GM18909 (cell line): Measurements from ENCODE around the gene ALX4.

Source experiments
- ATAC-seq: cut with Tn5 transposase; IDR thresholded peaks from one replicate; pipeline ENCODE4 v1.9.1; 2021; ENCODE audit warnings: mild to moderate bottlenecking; ENCODE audit not compliant: unreplicated experiment, poor library complexity

Gene ALX4

GRCh38 chr11:44270403-44271273, 39.3 kb downstream of the ALX4 start:
- ATAC-seq, result no peak

- no peak for ATAC-seq
These were observed 40.3 kb downstream of the ALX4 start for GRCh38 chr11:44269369-44270351.

GRCh38 chr11:44268614-44269080, 41.3 kb downstream of the ALX4 start:
- ATAC-seq, result no peak

GRCh38 chr11:44267750-44268613, 42.0 kb downstream of the ALX4 start:
- ATAC-seq, result no peak

GRCh38 chr11:44267006-44267749, 42.8 kb downstream of the ALX4 start:
- ATAC-seq, result no peak

- ATAC-seq, result no peak
These were observed 43.7 kb downstream of the ALX4 start for GRCh38 chr11:44266056-44266780.

GRCh38 chr11:44264761-44265160, 45.2 kb downstream of the ALX4 start:
- no peak for ATAC-seq

- no peak for ATAC-seq
These were observed 45.5 kb downstream of the ALX4 start for GRCh38 chr11:44264438-44264749.

- no peak for ATAC-seq
These were observed 46.1 kb downstream of the ALX4 start for GRCh38 chr11:44263738-44264437.

GRCh38 chr11:44261800-44262591, 47.9 kb downstream of the ALX4 start:
- no peak for ATAC-seq

GRCh38 chr11:44260081-44260480, 49.9 kb downstream of the ALX4 start:
- no peak for ATAC-seq

GRCh38 chr11:44258839-44259420, 51.0 kb downstream of the ALX4 start:
- no peak for ATAC-seq

GRCh38 chr11:44258190-44258489, 51.8 kb downstream of the ALX4 start:
- no peak for ATAC-seq

GRCh38 chr11:44257338-44258189, 52.4 kb downstream of the ALX4 start:
- no peak for ATAC-seq

- ATAC-seq, result no peak
These were observed 53.2 kb downstream of the ALX4 start for GRCh38 chr11:44256673-44257291.
